WTC11 (cell line): ENCODE results near the gene PYY. TPM values are rescaled to one million over a fixed set of nuclear protein-coding genes. Genes with fewer than 3 reads are reported as not detected.
A peak's percentile ranks its signal among the peaks of the same experiment; 100 is the strongest.

Experiments
- ATAC-seq: fragments of 200-7000 bp; cut with Tn5 transposase; 2 replicates; pipeline ENCODE4 v1.10.0; 2021; ENCODE audit warnings: mild to moderate bottlenecking, moderate library complexity
- CTCF ChIA-PET: fragments of 300-600 bp; sonication (Branson Sonifier 250); formaldehyde crosslinking; loops from one replicate; lab custom pipeline; 2021; ENCODE audit warnings: antibody characterized with exemption; lab: Charles Lee
- POLR2A ChIA-PET: fragments of 350-600 bp; sonication (Branson Sonifier 250); formaldehyde crosslinking; loops from one replicate; lab custom pipeline; 2021; ENCODE audit warnings: antibody characterized with exemption; lab: Charles Lee
- DNase-seq: peaks from one replicate; pipeline ENCODE4 v3.0.0; 2021; ENCODE audit warnings: low spot score
- H3K27ac Mint-ChIP-seq: 2 replicates; pipeline ENCODE4 v1.8.0; 2021; ENCODE audit warnings: mixed read lengths
- H3K27me3 Mint-ChIP-seq: 2 replicates; pipeline ENCODE4 v1.8.0; 2021; ENCODE audit warnings: low read depth, mild to moderate bottlenecking, moderate library complexity, mixed read lengths
- H3K36me3 Mint-ChIP-seq: 2 replicates; pipeline ENCODE4 v1.8.0; 2021; ENCODE audit warnings: mixed read lengths
- H3K4me1 Mint-ChIP-seq: 2 replicates; pipeline ENCODE4 v1.8.0; 2022; ENCODE audit warnings: mixed read lengths
- H3K4me3 Mint-ChIP-seq: 2 replicates; pipeline ENCODE4 v1.8.0; 2021; ENCODE audit warnings: mild to moderate bottlenecking, moderate library complexity, mixed read lengths
- H3K9me3 Mint-ChIP-seq: 2 replicates; pipeline ENCODE4 v1.8.0; 2021; ENCODE audit warnings: mixed read lengths
- CREB1 ChIP-seq: sonication (generic); formaldehyde crosslinking; IDR thresholded peaks from 2 replicates; pipeline ENCODE4 v1.8.0; 2023; ENCODE audit warnings: mild to moderate bottlenecking, missing genetic modification reagents
- CTCF ChIP-seq: fragments of 200-600 bp; IDR thresholded peaks from 2 replicates; pipeline ENCODE4 v1.8.0; 2022; ENCODE audit warnings: antibody characterized with exemption
- GTF2I ChIP-seq: fragments of 250-450 bp; sonication (Bioruptor Pico); conservative IDR thresholded peaks from 2 replicates; pipeline ENCODE4 v1.4.0; 2021; ENCODE audit warnings: mild to moderate bottlenecking
- HMGA2 ChIP-seq: fragments of 250-450 bp; sonication (Bioruptor Pico); IDR thresholded peaks from 2 replicates; pipeline ENCODE4 v1.4.0; 2021; ENCODE audit warnings: mild to moderate bottlenecking, moderate library complexity
- MXD4 ChIP-seq: fragments of 250-450 bp; sonication (Bioruptor Pico); IDR thresholded peaks from 2 replicates; pipeline ENCODE4 v1.8.0; 2021; ENCODE audit warnings: mild to moderate bottlenecking, moderate library complexity, borderline replicate concordance
- SMAD4 ChIP-seq: sonication (generic); formaldehyde crosslinking; IDR thresholded peaks from 2 replicates; pipeline ENCODE4 v1.8.0; 2022; ENCODE audit warnings: mild to moderate bottlenecking, missing genetic modification reagents
- STAT6 ChIP-seq: sonication (generic); formaldehyde crosslinking; conservative IDR thresholded peaks from 2 replicates; pipeline ENCODE4 v1.8.1; 2023; ENCODE audit warnings: mild to moderate bottlenecking, low read depth, missing genetic modification reagents, moderate library complexity
- ZBTB43 ChIP-seq: sonication (generic); formaldehyde crosslinking; IDR thresholded peaks from 2 replicates; pipeline ENCODE4 v1.8.1; 2023; ENCODE audit warnings: mild to moderate bottlenecking, missing genetic modification reagents
- ZNF138 ChIP-seq: sonication (generic); formaldehyde crosslinking; conservative IDR thresholded peaks from 2 replicates; pipeline ENCODE4 v1.8.1; 2022; ENCODE audit warnings: mild to moderate bottlenecking, moderate library complexity, missing genetic modification reagents
- ZNF219 ChIP-seq: sonication (generic); formaldehyde crosslinking; IDR thresholded peaks from 2 replicates; pipeline ENCODE4 v1.8.0; 2023; ENCODE audit warnings: missing genetic modification reagents, mild to moderate bottlenecking, borderline replicate concordance
- ZNF232 ChIP-seq: sonication (generic); formaldehyde crosslinking; IDR thresholded peaks from 2 replicates; pipeline ENCODE4 v1.8.0; 2022; ENCODE audit warnings: mild to moderate bottlenecking, missing genetic modification reagents
- ZNF281 ChIP-seq: sonication (generic); formaldehyde crosslinking; IDR thresholded peaks from 2 replicates; pipeline ENCODE4 v1.8.0; 2023; ENCODE audit warnings: mild to moderate bottlenecking, missing genetic modification reagents
- ZNF317 ChIP-seq: sonication (generic); formaldehyde crosslinking; IDR thresholded peaks from 2 replicates; pipeline ENCODE4 v1.8.1; 2023; ENCODE audit warnings: low read depth, mild to moderate bottlenecking, moderate library complexity, missing genetic modification reagents, borderline replicate concordance
- ZNF396 ChIP-seq: fragments of 250-450 bp; sonication (Bioruptor Pico); IDR thresholded peaks from 2 replicates; pipeline ENCODE4 v1.8.0; 2021; ENCODE audit warnings: mild to moderate bottlenecking, moderate library complexity, borderline replicate concordance
- ZNF425 ChIP-seq: fragments of 250-450 bp; sonication (Bioruptor Pico); conservative IDR thresholded peaks from 2 replicates; pipeline ENCODE4 v1.9.0; 2021; ENCODE audit warnings: mild to moderate bottlenecking
- total RNA-seq: library from RNA; stranded (reverse); gene quantifications from 3 replicates; pipeline ENCODE4 v1.2.3, GENCODE V29; 2021
- TF ChIP-seq, protein P1 (sequence below): sonication (generic); formaldehyde crosslinking; IDR thresholded peaks from 2 replicates; pipeline ENCODE4 v1.8.1; 2023; ENCODE audit warnings: mild to moderate bottlenecking, missing genetic modification reagents, moderate library complexity
- TF ChIP-seq, protein P2 (sequence below): sonication (generic); formaldehyde crosslinking; IDR thresholded peaks from 2 replicates; pipeline ENCODE4 v1.8.0; 2023; ENCODE audit warnings: missing genetic modification reagents
- TF ChIP-seq, protein P3 (sequence below): sonication (generic); formaldehyde crosslinking; IDR thresholded peaks from 2 replicates; pipeline ENCODE4 v1.8.0; 2022; ENCODE audit warnings: mild to moderate bottlenecking, missing genetic modification reagents

Gene PYY
- total RNA-seq, 1 experiment from 2014 or later = 0.72 TPM

DNA sequence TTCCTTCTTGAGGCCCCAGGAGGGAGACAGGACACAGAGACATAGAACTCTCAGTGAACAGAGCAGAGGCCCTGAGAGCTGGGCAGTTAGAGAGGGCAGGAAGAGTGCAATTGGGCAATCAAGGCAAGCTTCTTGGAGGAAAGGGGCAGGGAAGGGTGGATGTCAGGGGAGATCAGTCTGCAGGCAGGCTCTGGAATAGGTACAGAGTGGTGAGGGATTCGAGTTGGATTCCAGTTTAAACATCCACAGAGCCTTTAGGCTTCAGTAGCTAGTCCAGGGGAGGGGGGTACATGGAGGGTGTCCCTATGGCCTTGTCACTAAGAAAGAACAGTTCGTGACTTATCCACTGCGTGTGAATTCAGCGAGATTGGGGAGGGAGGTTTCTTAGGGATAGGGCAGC, 2.0 kb downstream of the PYY start:
- no peak overlapping the region for H3K27ac Mint-ChIP-seq
- ATAC-seq (no peak), DNase-seq (no peak)
- H3K9me3 Mint-ChIP-seq = no peaks in the 10 kb centered on the region
- H3K4me3 Mint-ChIP-seq = peak overlapping the region; percentile 87
- CTCF ChIA-PET = interaction anchor here (0.6 to 1.7 kb wide), 7 partner anchors 8 to 144 kb away, joined by 3 to 7 read pairs (median 4); partner anchors contain the start of gene MPP2
- TF ChIP-seq ZNF219 (CRISPR knock-in tag) = no peak
- no peak for TF ChIP-seq CTCF
- no peak for TF ChIP-seq GTF2I (CRISPR knock-in tag)
- TF ChIP-seq SMAD4 (CRISPR knock-in tag) = no peak
- no peak for TF ChIP-seq HMGA2 (CRISPR knock-in tag)
- no peak for TF ChIP-seq ZNF317 (CRISPR knock-in tag)
- no peak for TF ChIP-seq ZBTB43 (CRISPR knock-in tag)
- TF ChIP-seq CREB1 (CRISPR knock-in tag) = no peak
- TF ChIP-seq ZNF281 (CRISPR knock-in tag) = no peak
- no peak for TF ChIP-seq ZNF425 (CRISPR knock-in tag)
- TF ChIP-seq MXD4 (CRISPR knock-in tag) = no peak
- TF ChIP-seq ZNF396 (CRISPR knock-in tag) = no peak
- TF ChIP-seq, protein P1, sequence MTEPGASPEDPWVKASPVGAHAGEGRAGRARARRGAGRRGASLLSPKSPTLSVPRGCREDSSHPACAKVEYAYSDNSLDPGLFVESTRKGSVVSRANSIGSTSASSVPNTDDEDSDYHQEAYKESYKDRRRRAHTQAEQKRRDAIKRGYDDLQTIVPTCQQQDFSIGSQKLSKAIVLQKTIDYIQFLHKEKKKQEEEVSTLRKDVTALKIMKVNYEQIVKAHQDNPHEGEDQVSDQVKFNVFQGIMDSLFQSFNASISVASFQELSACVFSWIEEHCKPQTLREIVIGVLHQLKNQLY (CRISPR knock-in tag) = no peak
- no peak for TF ChIP-seq ZNF232 (CRISPR knock-in tag)
- TF ChIP-seq, protein P2, sequence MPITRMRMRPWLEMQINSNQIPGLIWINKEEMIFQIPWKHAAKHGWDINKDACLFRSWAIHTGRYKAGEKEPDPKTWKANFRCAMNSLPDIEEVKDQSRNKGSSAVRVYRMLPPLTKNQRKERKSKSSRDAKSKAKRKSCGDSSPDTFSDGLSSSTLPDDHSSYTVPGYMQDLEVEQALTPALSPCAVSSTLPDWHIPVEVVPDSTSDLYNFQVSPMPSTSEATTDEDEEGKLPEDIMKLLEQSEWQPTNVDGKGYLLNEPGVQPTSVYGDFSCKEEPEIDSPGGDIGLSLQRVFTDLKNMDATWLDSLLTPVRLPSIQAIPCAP (CRISPR knock-in tag) = no peak
- TF ChIP-seq STAT6 (CRISPR knock-in tag) = no peak
- TF ChIP-seq ZNF138 (CRISPR knock-in tag) = no peak
- TF ChIP-seq, protein P3, sequence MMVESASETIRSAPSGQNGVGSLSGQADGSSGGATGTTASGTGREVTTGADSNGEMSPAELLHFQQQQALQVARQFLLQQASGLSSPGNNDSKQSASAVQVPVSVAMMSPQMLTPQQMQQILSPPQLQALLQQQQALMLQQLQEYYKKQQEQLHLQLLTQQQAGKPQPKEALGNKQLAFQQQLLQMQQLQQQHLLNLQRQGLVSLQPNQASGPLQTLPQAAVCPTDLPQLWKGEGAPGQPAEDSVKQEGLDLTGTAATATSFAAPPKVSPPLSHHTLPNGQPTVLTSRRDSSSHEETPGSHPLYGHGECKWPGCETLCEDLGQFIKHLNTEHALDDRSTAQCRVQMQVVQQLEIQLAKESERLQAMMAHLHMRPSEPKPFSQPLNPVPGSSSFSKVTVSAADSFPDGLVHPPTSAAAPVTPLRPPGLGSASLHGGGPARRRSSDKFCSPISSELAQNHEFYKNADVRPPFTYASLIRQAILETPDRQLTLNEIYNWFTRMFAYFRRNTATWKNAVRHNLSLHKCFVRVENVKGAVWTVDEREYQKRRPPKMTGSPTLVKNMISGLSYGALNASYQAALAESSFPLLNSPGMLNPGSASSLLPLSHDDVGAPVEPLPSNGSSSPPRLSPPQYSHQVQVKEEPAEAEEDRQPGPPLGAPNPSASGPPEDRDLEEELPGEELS (CRISPR knock-in tag) = no peak
- POLR2A ChIA-PET = no interaction called here
- H3K27me3 Mint-ChIP-seq = peaks cover 52% of the 10 kb centered on the region
- no peaks in the 10 kb centered on the region for H3K36me3 Mint-ChIP-seq
- H3K4me1 Mint-ChIP-seq = peaks cover 12% of the 10 kb centered on the region
